GM21528 (cell line): ENCODE data around the gene RAB34.
"Not testable (repeated sequence)": the region's sequence is repeated elsewhere in the genome, so short reads cannot be mapped to it uniquely, and the experiment has no call there.

Experiments used
- ATAC-seq: cut with Tn5 transposase; IDR thresholded peaks from one replicate; pipeline ENCODE4 v1.9.1; 2021; ENCODE audit warnings: mild to moderate bottlenecking, moderate library complexity; ENCODE audit not compliant: unreplicated experiment, low FRiP score

RAB34 gene

DNA sequence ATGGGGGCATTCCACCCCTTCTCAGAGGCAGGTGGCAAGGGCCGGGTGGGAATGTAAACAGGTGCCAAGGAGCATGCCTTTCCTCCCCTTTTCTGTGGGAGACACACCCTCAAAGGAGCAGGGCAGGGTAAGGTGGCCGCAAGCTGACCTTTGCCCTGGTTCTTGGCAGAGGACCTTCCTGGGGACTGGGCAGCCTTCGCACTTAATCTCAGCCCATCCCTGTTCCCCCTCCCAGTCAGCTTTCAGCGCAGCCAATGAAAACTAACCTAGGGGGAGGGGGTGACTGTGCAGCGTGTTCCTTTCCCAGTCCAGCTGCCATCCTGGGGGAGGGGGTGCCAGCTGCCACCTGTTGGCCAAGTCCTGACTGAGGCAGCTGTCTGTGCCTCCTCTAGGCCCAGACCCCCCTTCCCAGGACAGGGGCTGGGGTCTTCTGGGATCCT lies 29.0 kb upstream of the RAB34 start:
- ATAC-seq, result no peak

DNA sequence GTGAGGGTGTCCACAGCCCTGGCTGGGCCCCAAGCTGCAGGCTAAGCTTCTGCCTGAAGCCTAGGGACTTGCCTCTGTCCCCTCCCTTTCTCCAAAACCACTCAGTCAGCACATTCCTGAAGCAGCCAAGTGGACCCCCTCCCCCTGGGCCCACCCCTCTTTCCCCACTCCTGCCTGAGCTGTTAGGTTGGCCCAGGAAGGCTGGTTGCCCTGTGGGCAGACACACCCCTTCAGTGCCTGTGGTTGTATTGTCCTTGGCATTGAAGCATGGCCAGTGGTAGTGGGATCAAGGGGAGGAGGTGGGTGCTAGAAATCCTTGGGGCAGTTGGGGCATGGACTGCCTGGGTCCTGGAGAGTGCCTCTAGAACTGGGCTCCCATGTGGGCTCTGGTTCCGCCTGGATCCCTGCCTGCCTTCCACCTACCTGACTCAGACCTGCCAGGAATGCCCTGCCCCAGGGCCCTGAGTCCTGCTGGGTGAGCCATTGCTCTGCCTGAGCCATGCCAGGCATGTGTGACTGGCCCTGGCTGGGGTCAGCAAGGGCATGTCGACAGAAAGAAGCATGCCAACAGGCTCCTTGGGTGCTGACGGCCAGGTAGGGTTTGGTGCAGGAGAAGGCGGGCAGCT lies 28.2 kb upstream of the RAB34 start:
- no peak for ATAC-seq

DNA sequence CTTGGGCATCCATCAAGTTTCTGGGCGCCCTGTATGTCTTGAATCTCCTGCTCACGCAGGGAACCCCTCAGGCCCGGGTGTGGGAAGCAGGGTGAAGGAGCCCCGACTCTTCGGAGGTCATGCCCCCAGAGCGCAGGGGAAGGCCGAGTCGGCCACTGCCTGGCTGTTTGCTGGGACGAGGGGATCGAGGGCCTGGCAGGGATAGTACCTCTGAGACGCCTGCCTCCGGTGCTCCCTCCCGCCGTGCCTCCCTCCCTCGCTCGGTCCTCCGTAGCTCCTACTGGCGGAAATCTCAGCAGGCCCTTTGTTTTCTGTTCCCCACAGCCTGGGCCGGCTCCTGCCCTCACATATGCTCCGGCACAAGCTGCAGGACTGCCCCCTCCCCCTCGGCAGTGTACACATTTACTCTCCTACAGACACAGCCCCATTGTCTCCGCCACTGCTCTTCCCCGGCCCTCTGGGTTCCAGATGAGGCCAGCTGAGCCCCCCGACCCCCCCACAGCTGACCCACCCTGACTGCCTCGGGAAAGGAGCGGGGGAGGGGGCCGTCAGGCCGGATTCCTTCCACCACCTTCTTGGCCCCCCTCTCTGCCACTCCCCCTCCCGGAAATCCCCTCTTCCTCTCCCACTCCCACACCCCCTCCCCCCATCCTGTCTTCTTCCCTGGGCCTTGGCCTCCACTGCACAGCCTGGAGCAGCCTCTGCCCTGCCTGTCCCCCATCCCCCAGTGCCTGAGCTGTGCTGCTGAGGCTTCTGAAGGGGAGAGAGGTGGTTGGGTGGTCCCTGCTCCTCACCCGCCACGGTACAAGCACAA lies 27.5 kb upstream of the RAB34 start:
- no peak for ATAC-seq

DNA sequence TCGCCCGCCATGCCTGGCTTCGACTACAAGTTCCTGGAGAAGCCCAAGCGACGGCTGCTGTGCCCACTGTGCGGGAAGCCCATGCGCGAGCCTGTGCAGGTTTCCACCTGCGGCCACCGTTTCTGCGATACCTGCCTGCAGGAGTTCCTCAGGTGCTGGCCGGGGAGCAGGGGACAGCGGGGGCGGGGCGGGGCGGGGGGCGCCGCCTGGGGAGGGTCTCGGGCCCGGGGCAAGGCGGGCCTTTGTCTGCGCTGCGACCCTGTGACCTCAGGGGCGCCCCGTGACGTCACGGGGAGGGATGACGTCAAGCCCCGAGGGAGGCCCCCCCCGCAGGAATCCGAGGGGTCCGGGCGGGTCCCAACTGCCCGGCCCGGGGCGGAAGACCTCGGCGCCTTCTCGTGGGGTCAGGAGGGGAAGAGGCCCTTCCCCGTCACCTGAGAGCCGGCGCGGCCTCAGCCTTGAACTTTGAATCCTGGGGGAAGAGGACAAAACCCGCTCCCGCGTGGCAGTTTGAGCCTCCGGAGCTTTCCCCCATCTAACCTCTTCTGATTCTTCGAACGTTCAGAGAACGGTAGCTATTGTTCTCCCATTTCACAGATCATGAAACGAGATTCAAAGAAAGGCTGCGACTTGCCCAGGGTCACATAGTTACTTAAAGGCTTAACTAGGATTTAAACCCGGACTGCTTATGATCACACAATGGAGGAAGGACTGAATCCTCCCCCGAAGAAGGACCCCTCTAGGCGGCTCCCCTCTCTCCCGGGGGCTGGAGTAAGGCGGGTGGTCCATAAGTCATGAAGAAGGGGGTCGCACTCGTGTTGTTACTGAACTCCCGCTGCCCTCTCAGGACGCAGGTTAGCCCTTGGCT lies 26.7 kb upstream of the RAB34 start:
- ATAC-seq, result peak; percentile 24

DNA sequence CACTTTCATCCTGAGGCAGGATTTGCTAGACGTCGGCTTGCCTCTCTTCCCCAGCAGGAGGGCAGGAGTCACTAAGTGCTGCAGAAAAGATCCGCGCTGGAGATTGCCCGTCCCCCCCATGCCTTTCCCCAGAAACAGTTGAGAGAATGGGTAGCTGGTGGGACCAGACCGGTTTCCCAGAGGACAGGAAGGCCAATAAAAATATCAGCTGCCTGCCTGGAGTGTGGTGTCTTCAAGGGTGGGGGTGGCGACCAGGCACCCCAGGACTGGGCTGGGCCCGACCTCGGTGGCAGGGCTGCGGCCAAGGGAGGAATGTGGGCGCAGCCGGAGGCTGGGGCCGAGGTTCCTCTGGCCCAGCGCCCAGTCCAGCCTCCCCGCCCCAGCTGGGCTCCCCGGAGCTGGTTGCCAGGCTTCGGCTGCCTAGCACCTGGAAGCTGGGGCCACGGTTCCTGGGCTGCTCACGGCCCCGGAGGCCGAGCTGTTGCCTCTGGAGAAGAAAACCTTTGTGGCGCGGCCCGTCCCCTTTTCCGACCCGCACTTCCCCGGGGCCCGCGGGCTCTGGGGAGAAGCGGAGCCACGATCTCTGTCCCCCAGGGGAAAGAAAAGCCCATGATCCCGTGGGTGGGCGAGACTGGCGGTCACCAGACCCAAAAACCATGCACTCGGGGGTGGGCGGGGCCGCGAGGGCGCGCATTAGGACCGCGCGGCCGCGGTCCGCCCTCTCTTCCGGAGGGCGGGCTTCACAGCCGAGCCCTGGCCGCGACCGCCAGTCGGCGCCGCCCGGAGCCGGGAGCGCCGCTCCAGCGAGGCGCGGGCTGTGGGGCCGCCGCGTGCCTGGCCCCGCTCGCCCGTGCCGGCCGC lies 25.8 kb upstream of the RAB34 start, which contains the start of gene TRAF4:
TSS of gene TRAF4 (plus strand) at position 769 of the 861 bp plus-strand sequence. CDS start 102 bp downstream, outside the sequence.
- ATAC-seq, result peak; percentile 53

DNA sequence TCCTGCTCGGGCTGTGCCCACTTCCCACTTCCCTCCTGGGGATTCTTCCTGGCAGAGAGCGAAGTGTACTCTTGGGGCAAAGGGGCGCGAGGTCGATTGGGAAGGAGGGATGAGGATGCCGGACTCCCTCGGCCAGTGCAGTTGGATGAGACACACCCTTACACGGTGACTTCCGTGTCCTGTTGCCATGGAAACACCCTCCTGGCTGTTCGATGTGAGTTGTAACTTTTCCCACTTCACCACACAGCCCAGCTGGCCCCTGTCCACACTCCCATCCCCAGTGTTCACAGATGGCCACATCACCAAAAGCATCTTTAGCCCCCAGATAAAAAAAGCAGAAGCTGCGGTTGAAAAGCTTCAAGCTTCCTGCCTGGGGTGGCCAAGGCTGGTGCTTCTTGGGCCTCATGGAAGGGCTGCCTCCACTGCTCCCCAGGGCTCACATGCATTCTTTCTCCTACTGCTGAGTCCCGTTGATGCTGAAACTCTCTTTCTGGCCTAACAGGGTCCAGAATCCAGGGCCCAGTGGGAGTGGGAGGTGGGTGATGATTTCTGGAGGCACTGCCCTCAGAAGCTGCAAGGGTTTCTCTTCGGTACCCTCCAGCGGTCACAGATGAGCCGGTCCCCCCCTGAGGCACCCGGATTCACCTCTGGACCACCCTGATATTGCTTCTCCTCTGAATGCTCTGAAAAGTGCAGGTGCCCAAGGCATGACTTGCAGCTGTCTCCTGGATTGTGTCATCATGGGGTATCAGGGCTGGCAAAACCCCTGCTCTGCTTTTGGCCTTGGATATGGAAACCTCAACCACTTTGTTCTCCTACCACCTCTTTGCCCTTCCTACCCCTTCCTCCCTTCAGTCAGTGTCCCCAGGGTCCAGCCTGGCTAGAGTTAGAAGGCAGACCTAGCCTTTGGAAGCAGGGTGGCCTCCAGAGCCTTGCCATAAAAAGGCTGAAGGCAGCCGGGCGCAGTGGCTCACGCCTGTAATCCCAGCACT lies 24.0 kb upstream of the RAB34 start:
- ATAC-seq, result no peak

DNA sequence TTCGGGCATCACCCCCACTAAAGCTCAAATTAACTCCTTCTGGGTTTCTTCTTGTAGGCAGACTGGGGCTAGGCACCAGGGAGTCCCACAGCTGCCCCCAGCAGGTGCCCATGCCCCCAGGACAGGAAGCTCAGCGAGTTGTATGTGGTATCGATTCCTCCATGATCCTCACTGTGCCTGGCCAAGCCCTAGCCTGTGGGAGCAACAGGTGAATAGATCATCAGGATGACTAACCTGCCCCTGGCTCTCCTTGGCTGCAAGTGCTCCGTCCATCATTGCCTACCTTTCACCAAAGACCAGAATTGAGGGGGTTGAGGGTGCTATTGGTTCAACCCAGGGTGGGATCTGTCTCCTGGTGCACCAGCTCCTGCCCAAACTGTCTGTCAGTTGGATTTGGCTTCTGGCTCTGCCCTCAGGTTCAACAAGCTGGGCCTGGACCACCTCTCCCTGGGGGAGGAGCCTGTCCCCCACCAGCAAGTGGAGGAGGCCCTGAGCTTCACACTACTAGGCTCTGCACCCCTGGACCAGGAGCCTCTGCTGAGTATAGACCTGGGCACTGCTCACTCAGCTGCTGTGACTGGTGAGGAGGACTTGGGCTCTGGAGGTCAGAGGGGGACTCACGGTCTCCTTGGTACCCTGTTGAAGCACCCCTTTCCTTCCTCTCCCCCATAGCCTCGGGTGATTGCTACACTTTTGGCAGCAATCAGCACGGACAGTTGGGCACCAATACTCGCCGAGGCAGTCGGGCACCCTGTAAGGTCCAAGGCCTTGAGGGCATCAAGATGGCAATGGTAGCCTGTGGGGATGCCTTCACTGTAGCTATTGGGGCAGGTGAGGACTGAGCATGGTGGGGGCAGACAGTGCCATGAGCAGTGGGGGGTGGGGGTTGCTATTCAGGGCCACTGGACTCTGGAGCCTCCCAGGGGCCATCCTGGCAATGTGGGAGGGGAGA lies 23.0 kb upstream of the RAB34 start:
- ATAC-seq, result no peak

DNA sequence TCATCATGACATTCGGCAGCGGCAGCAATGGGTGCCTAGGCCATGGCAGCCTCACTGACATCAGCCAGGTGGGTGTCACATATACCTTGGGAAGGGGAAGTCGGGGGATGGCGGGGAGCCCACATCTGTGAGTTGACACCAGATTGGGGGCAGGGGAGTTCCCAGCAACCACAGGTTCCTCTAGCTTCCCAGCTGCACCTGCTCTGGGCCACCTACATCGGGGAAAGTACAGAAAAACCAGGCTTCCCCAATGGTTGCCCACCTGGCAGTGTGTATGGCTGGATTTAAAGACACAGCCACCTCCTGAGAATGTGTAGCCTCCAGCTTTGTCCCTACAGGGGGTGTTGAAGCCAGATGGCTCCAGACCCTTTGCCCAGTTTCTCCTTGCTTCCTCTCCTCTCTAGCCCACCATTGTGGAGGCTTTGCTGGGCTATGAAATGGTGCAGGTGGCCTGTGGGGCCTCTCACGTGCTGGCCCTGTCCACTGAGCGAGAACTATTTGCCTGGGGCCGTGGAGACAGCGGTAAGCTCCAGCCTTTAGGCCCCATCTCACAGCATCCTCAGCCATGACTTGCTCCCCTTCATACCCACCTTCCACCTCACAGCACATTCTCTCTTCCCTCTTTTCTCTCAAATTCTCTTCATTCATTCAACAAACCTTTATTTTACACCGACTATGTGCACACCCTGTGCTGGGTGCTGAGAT lies 21.2 kb upstream of the RAB34 start:
- peak; percentile 31 for ATAC-seq

DNA sequence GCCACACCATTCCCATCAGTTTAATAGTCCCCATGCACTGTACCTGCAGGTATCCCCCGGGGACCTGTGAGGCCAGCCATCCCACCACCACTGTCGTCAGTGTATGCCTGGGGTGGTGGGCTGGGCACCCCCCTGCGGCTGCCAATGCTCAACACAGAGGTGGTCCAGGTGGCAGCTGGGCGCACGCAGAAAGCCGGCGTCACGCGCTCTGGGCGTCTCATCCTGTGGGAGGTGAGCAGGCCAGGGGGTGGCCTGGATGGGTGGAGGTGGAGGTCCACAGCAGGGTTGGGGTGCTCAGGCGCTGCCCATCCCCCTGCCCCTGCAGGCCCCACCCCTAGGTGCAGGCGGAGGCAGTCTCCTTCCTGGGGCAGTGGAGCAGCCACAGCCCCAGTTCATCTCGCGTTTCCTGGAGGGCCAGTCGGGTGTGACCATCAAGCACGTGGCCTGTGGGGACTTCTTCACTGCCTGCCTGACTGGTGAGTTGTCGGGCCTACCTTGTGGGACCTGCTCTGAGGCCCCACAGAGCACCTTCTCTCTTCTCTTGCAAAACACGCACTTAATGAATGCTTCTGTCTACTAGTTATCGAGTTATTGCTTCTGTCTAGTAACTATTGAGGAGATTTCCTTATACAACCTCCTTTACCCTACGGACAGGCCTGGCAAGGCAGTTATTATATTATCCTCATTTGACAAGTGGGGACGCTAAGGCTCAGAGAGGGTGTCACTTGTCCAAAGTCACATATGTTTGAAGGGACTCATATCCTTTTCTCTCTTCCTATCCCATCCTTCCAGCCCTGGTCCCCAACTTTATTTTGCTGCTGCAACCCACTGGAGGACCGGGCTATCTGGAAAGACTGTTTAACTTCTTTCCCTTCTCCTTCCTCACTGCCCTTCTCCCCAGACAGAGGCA lies 20.4 kb upstream of the RAB34 start:
- ATAC-seq, result peak; percentile 49

DNA sequence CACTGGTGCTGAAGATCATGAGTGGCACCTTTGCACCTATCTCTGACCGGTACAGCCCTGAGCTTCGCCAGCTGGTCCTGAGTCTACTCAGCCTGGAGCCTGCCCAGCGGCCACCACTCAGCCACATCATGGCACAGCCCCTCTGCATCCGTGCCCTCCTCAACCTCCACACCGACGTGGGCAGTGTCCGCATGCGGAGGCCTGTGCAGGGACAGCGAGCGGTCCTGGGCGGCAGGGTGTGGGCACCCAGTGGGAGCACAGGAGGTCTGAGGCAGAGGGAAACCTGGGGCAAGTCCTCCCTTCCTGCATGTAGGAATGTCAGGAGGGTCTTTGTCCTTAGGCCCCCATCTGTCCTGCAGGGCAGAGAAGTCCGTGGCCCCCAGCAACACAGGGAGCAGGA lies 19.6 kb upstream of the RAB34 start:
- ATAC-seq, result no peak

DNA sequence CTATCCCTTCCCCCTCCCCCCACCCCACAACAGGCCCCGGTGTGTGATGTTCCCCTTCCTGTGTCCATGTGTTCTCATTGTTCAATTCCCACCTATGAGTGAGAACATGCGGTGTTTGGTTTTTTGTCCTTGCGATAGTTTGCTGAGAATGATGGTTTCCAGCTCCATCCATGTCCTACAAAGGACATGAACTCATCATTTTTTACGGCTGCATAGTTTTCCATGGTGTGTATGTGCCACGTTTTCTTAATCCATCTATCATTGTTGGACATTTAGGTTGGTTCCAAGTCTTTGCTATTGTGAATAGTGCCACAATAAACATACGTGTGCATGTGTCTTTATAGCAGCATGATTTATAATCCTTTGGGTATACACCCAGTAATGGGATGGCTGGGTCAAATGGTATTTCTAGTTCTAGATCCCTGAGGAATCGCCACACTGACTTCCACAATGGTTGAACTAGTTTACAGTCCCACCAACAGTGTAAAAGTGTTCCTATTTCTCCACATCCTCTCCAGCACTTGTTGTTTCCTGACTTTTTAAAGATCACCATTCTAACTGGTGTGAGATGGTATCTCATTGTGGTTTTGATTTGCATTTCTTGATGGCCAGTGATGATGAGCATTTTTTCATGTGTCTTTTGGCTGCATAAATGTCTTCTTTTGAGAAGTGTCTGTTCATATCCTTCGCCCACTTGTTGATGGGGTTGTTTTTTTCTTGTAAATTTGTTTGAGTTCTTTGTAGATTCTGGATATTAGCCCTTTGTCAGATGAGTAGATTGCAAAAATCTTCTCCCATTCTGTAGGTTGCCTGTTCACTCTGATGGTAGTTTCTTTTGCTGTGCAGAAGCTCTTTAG lies 18.5 kb upstream of the RAB34 start:
- ATAC-seq, result not testable (repeated sequence)

DNA sequence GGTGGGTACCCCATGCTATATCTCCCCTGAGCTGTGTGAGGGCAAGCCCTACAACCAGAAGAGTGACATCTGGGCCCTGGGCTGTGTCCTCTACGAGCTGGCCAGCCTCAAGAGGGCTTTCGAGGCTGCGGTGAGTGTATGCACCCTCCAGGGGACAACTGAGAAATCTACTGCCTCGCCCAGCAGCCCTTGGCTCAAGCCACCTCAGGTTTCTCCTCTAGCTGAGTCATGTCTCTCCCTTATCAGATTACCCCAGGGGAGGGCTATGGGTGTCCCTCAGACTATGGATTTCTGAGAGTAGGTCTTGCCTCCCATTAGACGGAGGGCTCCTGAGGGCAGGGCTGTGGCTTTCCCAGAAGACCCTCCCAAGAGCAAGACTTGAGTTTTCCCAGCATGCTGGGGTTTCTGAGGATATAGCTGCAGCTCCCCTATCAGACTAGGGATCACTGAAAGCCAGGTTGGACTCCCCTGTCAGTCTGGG lies 17.6 kb upstream of the RAB34 start:
- ATAC-seq, result no peak

DNA sequence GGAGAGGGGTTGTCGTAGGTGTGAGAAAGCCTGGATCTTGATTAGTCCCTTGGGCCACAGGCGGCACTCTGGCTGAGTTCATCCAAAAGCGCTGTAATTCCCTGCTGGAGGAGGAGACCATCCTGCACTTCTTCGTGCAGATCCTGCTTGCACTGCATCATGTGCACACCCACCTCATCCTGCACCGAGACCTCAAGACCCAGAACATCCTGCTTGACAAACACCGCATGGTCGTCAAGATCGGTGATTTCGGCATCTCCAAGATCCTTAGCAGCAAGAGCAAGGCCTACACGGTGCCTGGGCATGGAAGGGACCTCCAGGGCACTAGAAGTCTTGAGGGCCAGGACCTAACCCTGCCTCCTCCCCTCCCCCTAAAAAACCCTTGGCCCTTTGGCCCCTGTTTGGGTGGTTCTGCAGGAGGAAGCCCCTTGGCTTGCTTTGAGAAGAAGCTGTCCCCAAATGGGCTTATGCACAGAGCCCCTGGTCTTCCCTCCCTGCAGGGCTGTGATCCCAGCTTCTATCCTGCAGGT lies 17.1 kb upstream of the RAB34 start:
- no peak for ATAC-seq

DNA sequence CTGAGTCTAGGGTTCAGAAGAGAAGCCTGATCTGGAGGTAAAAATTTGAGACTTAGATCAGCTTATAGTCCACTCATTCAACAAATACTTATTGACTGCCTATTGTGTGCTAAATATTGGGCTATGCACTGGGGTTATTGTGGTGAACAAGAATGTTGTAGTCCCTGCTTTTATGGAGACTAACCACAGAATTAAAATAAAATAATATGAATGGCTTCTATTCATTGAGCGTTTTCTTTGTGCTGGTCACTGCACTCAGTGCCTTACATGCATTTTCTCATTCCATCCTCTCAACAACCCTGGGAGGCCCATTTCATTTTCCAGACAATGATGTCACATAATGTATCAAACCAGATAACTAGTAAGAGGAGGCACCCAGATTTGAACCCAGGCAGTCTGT lies 15.7 kb upstream of the RAB34 start:
- ATAC-seq, result no peak

DNA sequence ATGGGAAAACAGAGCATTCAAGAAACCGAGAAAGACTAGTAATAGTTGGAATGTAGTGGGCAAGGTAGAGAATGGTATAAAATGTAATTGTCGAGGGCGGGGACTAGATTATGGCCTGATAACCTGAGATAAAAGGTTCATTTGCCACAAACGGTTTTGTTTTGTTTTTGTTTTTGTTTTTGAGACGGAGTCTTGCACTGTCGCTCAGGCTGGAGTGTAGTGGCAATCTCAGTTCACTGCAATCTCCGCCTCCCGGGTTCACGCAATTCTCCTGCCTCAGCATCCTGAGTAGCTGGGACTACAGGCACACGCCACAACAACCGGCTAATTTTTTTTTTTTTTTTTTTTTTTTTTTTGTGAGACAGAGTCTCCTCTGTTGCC lies 12.3 kb upstream of the RAB34 start:
- ATAC-seq, result no peak
